Neural cell (in vitro differentiated cells): ENCODE data around the gene FLT3.

Experiments
- SMC3 ChIP-seq: fragments of 450-650 bp; conservative IDR thresholded peaks from 2 replicates; pipeline ENCODE4 v1.6.1; 2014; ENCODE audit warnings: antibody characterized with exemption, mild to moderate bottlenecking, moderate library complexity; ENCODE audit not compliant: poor library complexity
- TF ChIP-seq, protein P1 (sequence below): IDR thresholded peaks from 2 replicates; pipeline ENCODE4 v1.6.1; 2012; ENCODE audit warnings: borderline replicate concordance
- TF ChIP-seq, protein P2 (sequence below): fragments of 450-650 bp; IDR thresholded peaks from 2 replicates; pipeline ENCODE4 v1.5.1; 2014; ENCODE audit warnings: antibody characterized with exemption, mild to moderate bottlenecking, moderate library complexity; ENCODE audit not compliant: poor library complexity, severe bottlenecking

DNA sequence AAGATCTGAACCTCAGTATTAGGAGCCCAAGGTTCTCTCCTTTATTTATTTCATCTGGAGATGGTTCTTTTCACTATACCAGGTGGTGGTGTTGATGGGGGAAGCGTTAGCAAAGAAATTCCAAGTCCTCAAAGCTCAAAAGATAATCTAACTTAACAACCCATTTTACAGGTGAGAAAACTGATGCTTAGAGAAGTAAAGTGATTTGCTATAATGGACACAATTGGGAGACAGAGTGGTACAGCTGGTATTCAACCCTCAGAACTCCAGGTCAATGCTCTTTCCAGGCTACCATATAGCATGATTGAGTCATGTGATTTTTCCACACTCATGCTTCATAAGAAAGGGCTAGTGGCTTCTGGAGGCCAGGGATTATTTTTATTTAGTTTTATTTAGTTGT is 86.9 kb downstream of the FLT3 start:
- TF ChIP-seq, protein P1, sequence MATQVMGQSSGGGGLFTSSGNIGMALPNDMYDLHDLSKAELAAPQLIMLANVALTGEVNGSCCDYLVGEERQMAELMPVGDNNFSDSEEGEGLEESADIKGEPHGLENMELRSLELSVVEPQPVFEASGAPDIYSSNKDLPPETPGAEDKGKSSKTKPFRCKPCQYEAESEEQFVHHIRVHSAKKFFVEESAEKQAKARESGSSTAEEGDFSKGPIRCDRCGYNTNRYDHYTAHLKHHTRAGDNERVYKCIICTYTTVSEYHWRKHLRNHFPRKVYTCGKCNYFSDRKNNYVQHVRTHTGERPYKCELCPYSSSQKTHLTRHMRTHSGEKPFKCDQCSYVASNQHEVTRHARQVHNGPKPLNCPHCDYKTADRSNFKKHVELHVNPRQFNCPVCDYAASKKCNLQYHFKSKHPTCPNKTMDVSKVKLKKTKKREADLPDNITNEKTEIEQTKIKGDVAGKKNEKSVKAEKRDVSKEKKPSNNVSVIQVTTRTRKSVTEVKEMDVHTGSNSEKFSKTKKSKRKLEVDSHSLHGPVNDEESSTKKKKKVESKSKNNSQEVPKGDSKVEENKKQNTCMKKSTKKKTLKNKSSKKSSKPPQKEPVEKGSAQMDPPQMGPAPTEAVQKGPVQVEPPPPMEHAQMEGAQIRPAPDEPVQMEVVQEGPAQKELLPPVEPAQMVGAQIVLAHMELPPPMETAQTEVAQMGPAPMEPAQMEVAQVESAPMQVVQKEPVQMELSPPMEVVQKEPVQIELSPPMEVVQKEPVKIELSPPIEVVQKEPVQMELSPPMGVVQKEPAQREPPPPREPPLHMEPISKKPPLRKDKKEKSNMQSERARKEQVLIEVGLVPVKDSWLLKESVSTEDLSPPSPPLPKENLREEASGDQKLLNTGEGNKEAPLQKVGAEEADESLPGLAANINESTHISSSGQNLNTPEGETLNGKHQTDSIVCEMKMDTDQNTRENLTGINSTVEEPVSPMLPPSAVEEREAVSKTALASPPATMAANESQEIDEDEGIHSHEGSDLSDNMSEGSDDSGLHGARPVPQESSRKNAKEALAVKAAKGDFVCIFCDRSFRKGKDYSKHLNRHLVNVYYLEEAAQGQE, result no peak
- TF ChIP-seq, protein P2, sequence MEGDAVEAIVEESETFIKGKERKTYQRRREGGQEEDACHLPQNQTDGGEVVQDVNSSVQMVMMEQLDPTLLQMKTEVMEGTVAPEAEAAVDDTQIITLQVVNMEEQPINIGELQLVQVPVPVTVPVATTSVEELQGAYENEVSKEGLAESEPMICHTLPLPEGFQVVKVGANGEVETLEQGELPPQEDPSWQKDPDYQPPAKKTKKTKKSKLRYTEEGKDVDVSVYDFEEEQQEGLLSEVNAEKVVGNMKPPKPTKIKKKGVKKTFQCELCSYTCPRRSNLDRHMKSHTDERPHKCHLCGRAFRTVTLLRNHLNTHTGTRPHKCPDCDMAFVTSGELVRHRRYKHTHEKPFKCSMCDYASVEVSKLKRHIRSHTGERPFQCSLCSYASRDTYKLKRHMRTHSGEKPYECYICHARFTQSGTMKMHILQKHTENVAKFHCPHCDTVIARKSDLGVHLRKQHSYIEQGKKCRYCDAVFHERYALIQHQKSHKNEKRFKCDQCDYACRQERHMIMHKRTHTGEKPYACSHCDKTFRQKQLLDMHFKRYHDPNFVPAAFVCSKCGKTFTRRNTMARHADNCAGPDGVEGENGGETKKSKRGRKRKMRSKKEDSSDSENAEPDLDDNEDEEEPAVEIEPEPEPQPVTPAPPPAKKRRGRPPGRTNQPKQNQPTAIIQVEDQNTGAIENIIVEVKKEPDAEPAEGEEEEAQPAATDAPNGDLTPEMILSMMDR, result no peak
- no peak for TF ChIP-seq SMC3
